Airway epithelial cell (primary cell): Measurements from ENCODE around the gene ZMAT2. TPM values are rescaled to one million over a fixed set of nuclear protein-coding genes. Genes with fewer than 3 reads are reported as not detected.

ENCODE experiments used
- total RNA-seq: library from RNA; depleted of rRNA; stranded (reverse); fragments of >200 nt; gene quantifications from 2 replicates; pipeline ENCODE4 v1.2.3, GENCODE V29; 2015

Gene ZMAT2
- total RNA-seq = 33.2 and 34.5 TPM in 2 replicates

DNA sequence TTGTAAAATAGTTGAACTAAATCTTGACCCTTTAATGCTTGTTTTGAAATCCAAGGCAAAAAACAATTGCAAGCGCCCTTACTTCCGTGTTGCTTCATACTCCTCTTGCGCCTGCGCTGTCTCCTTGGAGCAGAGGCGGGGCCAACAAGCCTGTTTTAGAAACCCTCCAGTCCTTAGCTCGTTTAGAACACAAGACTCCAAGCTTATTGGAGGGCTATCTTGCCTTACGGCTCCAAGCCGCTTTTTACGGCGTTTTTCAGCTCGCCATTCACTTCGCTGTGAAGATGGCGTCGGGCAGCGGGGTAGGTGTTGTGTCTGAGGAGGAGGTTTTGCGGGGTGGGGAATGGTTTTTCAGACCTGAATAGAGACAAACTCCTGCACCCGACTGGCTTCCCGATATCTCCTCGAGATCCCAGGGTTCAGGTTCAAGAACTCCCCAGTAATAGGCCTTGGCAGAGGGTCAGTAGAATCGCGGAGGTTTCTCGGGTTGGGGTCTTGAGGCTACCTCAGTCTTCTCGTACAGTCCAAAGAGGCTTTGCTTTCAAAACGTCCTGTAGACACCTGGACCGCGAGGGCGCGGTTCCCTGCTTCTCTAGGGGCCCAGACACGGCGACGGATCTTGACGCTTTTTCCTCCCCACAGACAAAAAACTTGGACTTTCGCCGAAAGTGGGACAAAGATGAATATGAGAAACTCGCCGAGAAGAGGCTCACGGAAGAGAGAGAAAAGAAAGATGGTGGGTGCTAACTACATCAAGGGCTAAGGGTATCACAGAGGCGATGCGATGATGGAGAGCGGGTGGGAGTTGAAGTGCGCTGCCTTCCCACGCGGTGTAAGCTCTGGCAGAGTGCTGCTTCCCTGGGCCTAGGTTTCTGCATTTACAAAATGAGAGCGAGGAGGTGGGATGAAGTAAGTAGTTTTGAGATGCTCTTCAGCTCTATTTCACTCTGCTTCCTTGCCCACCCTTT lies at the start of gene ZMAT2:
ZMAT2 (plus strand) TSS at position 271 of the 968 bp plus-strand sequence; CDS start at position 285, 14 bp downstream.

GRCh38 chr5:140664359-140665119 lies 35.7 kb upstream of the ZMAT2 start, which contains the start of gene WDR55:
TSS of gene WDR55 (plus strand) at chr5:140664904. CDS start at chr5:140664913, 9 bp downstream.

GRCh38 chr5:140673187-140673976 lies 26.9 kb upstream of the ZMAT2 start, which contains the start of gene DND1:
TSS of gene DND1 (minus strand) at chr5:140673576. CDS start at chr5:140673542, 34 bp downstream.

DNA sequence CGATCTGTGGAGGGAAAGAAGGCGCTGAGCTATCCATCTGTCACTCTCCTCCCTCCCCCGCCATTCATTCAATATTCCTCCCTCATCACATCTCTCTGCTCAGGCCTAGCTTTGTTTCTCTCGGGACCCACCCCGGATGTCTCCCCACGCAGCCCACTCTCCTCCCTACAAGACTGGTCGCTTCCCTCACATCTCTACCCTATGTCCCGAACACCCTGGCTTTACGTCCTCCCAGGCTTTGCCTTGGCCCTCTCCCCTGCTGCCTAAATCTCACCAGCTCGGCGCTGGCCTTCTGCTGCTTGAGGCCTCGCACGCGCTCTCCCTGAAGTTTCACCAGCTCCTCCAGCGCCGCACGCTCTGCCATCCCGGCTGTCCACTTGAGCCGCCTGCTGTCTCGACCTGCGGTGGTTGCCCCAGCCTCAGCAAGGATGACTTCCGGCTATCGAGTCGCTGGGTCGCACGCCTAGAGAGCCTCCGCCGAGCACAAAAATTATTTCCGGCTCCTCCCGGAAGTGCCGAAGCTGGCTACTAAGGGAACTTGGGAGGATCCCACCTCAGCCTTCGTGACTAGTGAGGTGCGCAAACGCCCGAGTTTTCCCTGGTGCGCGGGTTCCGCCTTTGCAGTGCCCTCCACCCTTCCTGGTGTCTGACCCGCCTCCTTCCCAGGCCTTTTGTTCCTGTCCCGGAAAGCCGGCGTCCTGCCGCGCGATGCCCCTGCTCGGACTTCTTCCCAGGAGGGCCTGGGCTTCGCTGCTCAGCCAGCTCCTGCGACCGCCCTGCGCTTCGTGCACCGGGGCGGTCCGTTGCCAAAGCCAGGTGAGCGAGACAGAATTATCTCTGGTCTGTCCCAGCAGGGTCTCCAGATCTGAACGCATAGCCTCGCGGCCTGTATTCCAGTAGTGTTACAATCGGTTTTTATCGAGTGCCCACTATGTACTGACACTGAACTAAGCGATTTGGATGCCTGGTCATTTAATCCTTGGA lies 9.0 kb upstream of the ZMAT2 start, which contains the start of the genes HARS1 and HARS2:
HARS1 (minus strand) TSS at position 430 of the 984 bp plus-strand sequence; CDS start at position 364, 66 bp downstream.
HARS2 (plus strand) TSS at position 515 of the 984 bp plus-strand sequence; CDS start at position 709, 194 bp downstream.

Other genes starting within 250 kb of the ZMAT2 start
- 6.0 and 6.3 TPM in 2 replicates for gene EIF4EBP3, start 152.8 kb upstream of the ZMAT2 start, total RNA-seq
- 31.1 and 38.7 TPM in 2 replicates for gene SRA1, start 143.0 kb upstream of the ZMAT2 start, total RNA-seq
- 7.4 and 8.0 TPM in 2 replicates for gene APBB3, start 135.8 kb upstream of the ZMAT2 start, total RNA-seq
- 40.3 and 45.9 TPM in 2 replicates for gene SLC35A4, start 135.6 kb upstream of the ZMAT2 start, total RNA-seq
- gene CD14, start 67.3 kb upstream of the ZMAT2 start, total RNA-seq = 0.35 TPM in 1 of 2 replicates, not detected in the other
- 20.9 and 39.2 TPM in 2 replicates for gene TMCO6, start 61.0 kb upstream of the ZMAT2 start, total RNA-seq
- 64.0 and 70.0 TPM in 2 replicates for gene NDUFA2, start 52.8 kb upstream of the ZMAT2 start, total RNA-seq
- 74.9 and 77.6 TPM in 2 replicates for gene IK, start 52.6 kb upstream of the ZMAT2 start, total RNA-seq
- gene WDR55, start 35.5 kb upstream of the ZMAT2 start, total RNA-seq = 12.9 and 19.2 TPM in 2 replicates
- 0.28 and 0.35 TPM in 2 replicates for gene DND1, start 26.9 kb upstream of the ZMAT2 start, total RNA-seq
- gene HARS1, start 9.1 kb upstream of the ZMAT2 start, total RNA-seq = 83.6 TPM in 2 replicates
- 33.1 and 35.0 TPM in 2 replicates for gene HARS2, start 9.0 kb upstream of the ZMAT2 start, total RNA-seq
- 0.14 TPM in 2 replicates for gene PCDHA1, start 85.7 kb downstream of the ZMAT2 start, total RNA-seq
- not detected in 2 replicates for gene PCDHA2, start 94.4 kb downstream of the ZMAT2 start, total RNA-seq
- gene PCDHA3, start 100.6 kb downstream of the ZMAT2 start, total RNA-seq = not detected in 2 replicates
- gene PCDHA4, start 106.6 kb downstream of the ZMAT2 start, total RNA-seq = 0.23 and 0.42 TPM in 2 replicates
- not detected in 2 replicates for gene PCDHA5, start 121.2 kb downstream of the ZMAT2 start, total RNA-seq
- gene PCDHA6, start 127.5 kb downstream of the ZMAT2 start, total RNA-seq = not detected in 2 replicates
- not detected in 2 replicates for gene PCDHA7, start 133.8 kb downstream of the ZMAT2 start, total RNA-seq
- gene PCDHA8, start 140.7 kb downstream of the ZMAT2 start, total RNA-seq = not detected in 2 replicates
- gene PCDHA9, start 147.9 kb downstream of the ZMAT2 start, total RNA-seq = not detected in 2 replicates
- gene PCDHA10, start 155.4 kb downstream of the ZMAT2 start, total RNA-seq = not detected in 2 replicates
- gene PCDHA11, start 168.5 kb downstream of the ZMAT2 start, total RNA-seq = not detected in 2 replicates
- gene PCDHA12, start 174.9 kb downstream of the ZMAT2 start, total RNA-seq = not detected in 2 replicates
- gene PCDHA13, start 181.7 kb downstream of the ZMAT2 start, total RNA-seq = not detected in 2 replicates
- 0.07 TPM in 1 of 2 replicates, not detected in the other for gene PCDHAC1, start 225.9 kb downstream of the ZMAT2 start, total RNA-seq